ENCODE measurements around the gene ITGA6. TPM values are rescaled to one million over a fixed set of nuclear protein-coding genes. Genes with fewer than 3 reads are reported as not detected.

The ITGA6 gene
- total RNA-seq, 3 donors from 2014 or later, result 4.2 to 7.0 (median 5.8) TPM

DNA sequence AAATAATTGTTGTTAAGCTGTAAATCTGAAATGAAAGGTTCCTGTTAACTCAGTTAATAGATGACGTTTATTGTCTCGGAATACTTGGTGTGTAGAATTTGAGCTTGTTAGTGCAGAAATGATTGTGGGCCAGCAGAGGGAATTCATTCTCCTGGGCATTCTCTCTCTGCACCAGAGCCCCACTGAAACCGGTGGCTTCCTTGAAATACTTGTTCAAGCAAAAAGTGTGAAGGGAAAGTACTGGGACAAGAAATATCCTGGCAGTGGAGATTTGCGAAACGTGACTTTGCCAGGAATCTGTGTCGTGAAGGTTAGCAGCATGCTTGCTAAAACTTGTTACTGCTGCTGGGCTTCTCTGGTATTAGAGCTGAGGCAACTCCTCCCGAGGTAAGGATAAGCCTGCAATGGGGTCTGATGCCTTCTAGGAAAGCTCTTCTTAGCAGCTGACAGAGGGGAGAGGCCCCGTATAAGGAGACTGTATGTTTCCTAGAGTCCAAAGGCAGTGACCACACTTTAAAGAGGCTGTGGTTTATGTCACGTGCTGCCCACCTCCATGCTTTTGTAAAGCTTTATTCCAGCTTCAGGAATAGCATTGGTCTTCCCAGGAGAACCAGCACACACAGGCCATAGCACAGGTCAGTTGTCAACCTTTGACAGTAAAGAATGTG, 2.0 kb downstream of the ITGA6 start:
- Mint-ChIP-seq H3K4me1 (ENCODE audit: low read depth) (peaks cover 72% of the 10 kb centered on the region), H3K9me3 (no peaks in the 10 kb centered on the region), H3K4me3 (peak overlapping the region; percentile 85), H3K36me3 (ENCODE audit: insufficient read depth) (no peaks in the 10 kb centered on the region), H3K27me3 (ENCODE audit: low read depth) (no peaks in the 10 kb centered on the region)
- ATAC-seq (no peak), DNase-seq (no peak)

DNA sequence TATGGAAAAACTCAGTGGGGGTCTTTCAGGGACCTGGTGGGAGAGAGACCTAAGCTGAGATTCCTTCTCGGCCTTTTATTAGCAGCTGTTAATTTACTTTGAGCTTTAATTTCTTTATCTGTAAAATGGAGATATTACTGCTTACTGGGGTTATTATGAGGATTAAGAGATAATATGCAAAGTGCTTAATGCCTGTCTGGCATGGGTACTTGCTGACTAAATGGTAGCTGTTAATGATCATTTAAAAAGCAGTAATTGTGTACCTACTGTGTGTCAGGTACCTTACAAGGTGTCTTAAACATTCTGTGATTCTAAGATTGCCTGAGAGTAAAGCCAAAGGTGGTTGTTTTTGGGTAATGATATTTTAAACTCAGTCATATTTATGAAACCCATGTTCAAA, 2.6 kb downstream of the ITGA6 start:
- H3K4me1 Mint-ChIP-seq (ENCODE audit: low read depth), result peaks cover 78% of the 10 kb centered on the region
- ATAC-seq (no peak), DNase-seq (no peak)
- H3K36me3 Mint-ChIP-seq (ENCODE audit: insufficient read depth), result no peaks in the 10 kb centered on the region
- H3K27me3 Mint-ChIP-seq (ENCODE audit: low read depth), result no peaks in the 10 kb centered on the region
- H3K9me3 Mint-ChIP-seq, result no peaks in the 10 kb centered on the region
- peak overlapping the region; percentile 49 for H3K4me3 Mint-ChIP-seq

DNA sequence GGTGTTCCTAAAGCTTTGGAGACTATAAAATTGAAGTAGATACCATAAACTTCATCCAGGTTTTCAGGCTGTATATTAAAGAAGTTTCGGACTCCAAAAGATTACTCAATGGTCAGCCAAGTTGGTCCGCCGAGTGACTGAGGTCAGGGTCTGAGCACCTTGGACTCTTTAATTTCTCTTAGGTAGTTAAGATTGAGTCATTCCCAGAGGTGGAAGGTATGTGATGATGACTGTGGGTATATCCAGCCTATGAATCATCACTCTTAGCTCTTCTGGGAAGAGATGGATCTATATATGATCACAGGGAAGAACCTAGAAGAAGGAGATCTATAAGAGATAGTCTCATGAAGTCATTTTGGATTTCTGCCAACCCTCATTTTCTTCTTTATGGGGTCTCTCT, 3.3 kb downstream of the ITGA6 start:
- ATAC-seq, result no peak
- no peaks in the 10 kb centered on the region for H3K27me3 Mint-ChIP-seq (ENCODE audit: low read depth)
- no peak for DNase-seq
- no peaks in the 10 kb centered on the region for H3K36me3 Mint-ChIP-seq (ENCODE audit: insufficient read depth)
- no peaks in the 10 kb centered on the region for H3K9me3 Mint-ChIP-seq
- no peak overlapping the region for H3K4me3 Mint-ChIP-seq
- H3K4me1 Mint-ChIP-seq (ENCODE audit: low read depth), result peaks cover 76% of the 10 kb centered on the region

DNA sequence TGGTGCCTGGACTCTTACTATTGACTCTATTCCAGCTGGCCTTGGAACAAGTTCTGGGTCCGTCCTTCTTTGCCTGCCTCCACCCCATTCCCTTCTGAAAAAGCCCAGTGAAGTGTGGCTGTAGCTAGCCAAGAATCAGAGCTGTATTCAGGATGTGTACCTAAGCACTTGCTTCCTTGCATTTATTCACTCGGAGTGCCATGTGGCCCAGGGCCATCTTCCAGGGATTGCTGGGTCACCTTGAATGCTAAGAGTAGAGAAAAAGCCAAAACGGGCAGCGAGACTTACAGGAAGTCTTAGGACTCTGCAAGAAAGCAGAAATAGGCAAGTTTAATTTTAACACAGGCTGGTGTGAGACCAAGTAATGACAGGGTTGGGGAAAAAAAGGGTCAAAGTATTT, 4.1 kb downstream of the ITGA6 start:
- no peak for ATAC-seq
- H3K27me3 Mint-ChIP-seq (ENCODE audit: low read depth), result no peaks in the 10 kb centered on the region
- H3K4me3 Mint-ChIP-seq, result no peak overlapping the region
- H3K36me3 Mint-ChIP-seq (ENCODE audit: insufficient read depth), result no peaks in the 10 kb centered on the region
- H3K9me3 Mint-ChIP-seq, result no peaks in the 10 kb centered on the region
- H3K4me1 Mint-ChIP-seq (ENCODE audit: low read depth), result peaks cover 74% of the 10 kb centered on the region
- DNase-seq, result no peak

DNA sequence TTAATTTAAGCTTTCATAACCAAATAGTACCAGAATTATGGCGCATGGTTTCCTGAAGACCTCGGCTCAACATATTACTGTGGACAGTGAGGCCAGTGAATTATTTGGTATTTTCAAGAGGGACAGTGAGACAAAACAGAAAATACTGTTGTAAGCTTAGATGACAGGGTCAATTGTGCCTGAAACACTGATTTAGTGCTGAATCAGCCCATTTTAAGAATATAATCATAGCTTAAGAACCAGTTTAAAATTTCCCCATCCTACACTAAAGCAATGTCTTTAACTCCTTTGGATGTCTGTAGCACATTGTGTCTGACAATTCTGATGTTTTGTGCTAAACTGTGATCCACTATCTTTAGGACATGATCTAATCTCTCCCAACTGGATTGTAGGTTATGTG, 4.6 kb downstream of the ITGA6 start:
- no peak overlapping the region for H3K4me3 Mint-ChIP-seq
- no peaks in the 10 kb centered on the region for H3K36me3 Mint-ChIP-seq (ENCODE audit: insufficient read depth)
- H3K9me3 Mint-ChIP-seq, result no peaks in the 10 kb centered on the region
- H3K4me1 Mint-ChIP-seq (ENCODE audit: low read depth), result peaks cover 70% of the 10 kb centered on the region
- no peak for DNase-seq
- ATAC-seq, result no peak
- no peaks in the 10 kb centered on the region for H3K27me3 Mint-ChIP-seq (ENCODE audit: low read depth)

DNA sequence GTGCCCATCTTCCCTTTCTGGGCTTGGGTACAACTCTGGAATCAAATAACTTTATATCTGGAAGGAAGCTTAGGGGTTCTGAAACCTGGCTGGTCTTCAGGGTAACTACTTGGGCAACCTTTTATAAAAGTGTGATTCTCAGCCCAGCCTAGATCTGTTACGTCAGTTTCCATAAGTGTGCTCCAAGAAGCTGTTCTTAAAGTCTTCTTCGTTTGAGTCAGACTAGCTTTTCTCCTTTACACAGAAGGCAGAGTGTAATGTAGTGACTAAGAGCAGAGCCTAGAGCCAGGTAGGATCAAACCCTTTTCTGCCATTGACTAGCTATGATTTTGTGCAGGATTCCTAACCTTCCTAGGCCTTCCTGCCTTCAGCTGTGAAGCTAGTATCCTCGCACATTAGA, 5.8 kb downstream of the ITGA6 start:
- H3K9me3 Mint-ChIP-seq, result no peaks in the 10 kb centered on the region
- peaks cover 69% of the 10 kb centered on the region for H3K4me1 Mint-ChIP-seq (ENCODE audit: low read depth)
- ATAC-seq, result peak in 1 of 2 donors; percentile 14
- no peak overlapping the region for H3K4me3 Mint-ChIP-seq
- H3K36me3 Mint-ChIP-seq (ENCODE audit: insufficient read depth), result no peaks in the 10 kb centered on the region
- no peaks in the 10 kb centered on the region for H3K27me3 Mint-ChIP-seq (ENCODE audit: low read depth)
- no peak for DNase-seq

DNA sequence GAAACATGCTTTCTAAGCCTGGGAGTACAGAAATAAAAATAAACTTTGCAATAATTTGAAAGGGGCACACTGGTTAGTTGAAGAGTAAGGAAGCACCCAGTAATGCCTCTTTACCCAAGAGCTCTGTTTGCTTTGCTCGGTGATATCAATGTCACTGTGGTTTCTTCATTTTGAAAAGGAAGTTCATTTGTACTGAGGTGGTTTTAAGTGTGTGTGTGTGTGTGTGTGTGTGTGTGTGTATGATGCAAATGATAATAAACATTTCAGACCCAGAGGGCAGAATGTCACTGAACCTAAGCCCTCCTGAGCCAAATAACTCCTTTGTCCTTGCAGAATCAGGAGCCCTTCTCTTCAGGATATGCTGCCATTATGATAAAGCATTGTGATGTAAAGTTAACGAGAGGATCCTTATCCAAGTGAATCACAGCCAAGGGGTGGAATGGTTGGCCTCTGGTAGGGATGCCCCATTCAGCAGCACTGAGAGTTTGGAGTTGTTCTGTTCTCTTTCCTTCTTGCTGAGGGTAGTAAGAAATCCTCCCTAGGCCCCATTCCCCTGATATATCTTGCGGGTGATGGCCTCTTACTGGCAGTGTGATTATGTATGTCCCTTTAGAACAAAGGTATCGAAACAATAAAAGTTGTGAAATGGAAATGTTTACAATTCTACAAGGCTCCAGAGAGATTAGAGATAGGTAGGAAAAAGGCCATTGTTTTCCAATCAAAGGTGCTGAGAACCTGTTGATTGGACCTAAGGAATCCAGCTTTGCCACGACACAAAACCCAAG, 7.6 kb downstream of the ITGA6 start:
- peak overlapping the region; percentile 5 for H3K4me3 Mint-ChIP-seq
- no peak for DNase-seq
- peaks cover 54% of the 10 kb centered on the region for H3K4me1 Mint-ChIP-seq (ENCODE audit: low read depth)

DNA sequence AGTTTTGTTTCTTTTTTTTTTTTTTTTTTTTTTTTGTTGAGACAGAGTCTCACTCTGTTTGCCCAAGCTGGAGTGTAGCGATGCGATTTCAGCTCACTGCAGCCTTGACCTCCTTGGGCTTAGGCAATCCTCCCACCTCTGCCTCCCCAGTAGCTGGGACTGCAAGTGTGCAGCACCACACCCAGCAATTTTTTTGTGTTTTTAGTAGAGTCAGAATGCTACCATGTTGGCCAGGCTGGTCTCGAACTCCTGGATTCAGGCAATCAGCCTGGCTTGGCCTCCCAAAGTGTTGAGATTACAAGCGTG, 8.2 kb downstream of the ITGA6 start:
- ATAC-seq (no peak), DNase-seq (no peak)
- H3K4me1 Mint-ChIP-seq (ENCODE audit: low read depth), result peaks cover 50% of the 10 kb centered on the region
- no peaks in the 10 kb centered on the region for H3K9me3 Mint-ChIP-seq
- no peaks in the 10 kb centered on the region for H3K36me3 Mint-ChIP-seq (ENCODE audit: insufficient read depth)
- no peaks in the 10 kb centered on the region for H3K27me3 Mint-ChIP-seq (ENCODE audit: low read depth)
- no peak overlapping the region for H3K4me3 Mint-ChIP-seq

More for the DNA sequence above, 7.6 kb downstream of the ITGA6 start:
- H3K27me3 Mint-ChIP-seq (ENCODE audit: low read depth), result no peaks in the 10 kb centered on the region
- no peaks in the 10 kb centered on the region for H3K9me3 Mint-ChIP-seq
- H3K36me3 Mint-ChIP-seq (ENCODE audit: insufficient read depth), result no peaks in the 10 kb centered on the region
- no peak for ATAC-seq

DNA sequence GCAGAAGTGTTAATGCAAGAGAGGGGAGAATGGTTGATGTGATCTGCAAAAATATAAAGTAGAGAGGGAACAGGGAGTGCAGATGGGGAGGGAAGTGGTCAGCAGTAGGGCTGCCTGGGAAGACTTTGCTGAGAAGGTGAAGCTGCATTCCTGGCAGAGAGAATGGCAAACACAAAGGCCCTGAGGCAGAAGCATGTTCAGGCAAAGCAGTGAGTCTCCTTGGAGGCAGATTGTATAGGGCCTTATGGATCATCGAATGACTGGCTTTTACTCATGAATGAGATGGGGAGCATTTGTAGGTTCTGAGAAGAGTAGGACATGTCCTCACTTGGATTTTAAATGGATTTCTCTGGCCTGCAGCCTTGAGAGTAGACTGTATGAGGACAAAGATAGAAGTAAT, 9.5 kb downstream of the ITGA6 start:
- Mint-ChIP-seq H3K4me1 (ENCODE audit: low read depth) (peaks cover 49% of the 10 kb centered on the region), H3K36me3 (ENCODE audit: insufficient read depth) (no peaks in the 10 kb centered on the region), H3K27me3 (ENCODE audit: low read depth) (no peaks in the 10 kb centered on the region), H3K4me3 (no peak overlapping the region), H3K9me3 (no peaks in the 10 kb centered on the region)
- no peak for ATAC-seq
- no peak for DNase-seq

DNA sequence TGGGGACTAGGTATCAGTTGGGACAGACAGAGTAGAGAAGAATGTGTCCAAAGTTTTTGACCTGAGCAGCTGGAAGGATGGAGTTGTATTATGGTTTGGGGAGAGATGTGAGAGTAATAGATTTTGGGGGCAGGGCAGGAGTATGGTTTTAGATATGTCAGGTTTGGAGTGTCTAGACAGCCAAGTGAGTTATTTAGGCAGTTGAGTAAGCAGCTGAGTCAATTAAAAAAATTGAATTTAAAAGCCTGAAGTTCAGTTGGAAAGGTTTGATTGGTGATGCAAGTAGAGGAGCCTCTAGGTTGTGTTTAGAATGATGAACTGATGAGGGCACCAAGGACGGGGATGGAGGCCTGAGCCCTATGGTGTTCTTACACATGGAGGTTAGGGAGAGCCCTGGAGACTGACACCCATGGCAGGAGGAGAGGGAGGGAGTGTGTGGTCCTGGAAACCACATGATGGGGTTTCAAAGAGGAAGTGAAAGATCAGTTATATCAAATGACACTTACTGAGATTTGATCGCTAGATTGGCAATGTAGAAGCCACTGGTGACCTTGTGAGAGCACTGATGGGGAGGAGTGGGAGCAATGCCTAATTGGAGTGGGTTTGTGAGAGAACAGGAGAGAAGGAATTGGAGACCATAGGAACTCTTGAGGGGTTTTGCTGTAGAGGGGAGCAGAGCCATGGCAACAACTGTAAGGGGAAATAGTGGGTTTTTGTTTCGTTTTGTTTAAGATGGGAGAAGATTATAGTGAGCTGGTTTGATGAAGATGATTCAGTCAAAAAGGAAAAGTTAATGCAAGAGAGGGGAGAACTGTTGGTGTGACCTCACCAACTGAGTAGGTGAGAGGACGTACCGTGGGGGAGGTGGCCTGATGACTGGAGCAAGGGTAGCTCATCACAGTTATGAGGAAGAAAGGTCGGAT, 10.3 kb downstream of the ITGA6 start:
- Mint-ChIP-seq H3K4me3 (no peak overlapping the region), H3K4me1 (ENCODE audit: low read depth) (peaks cover 49% of the 10 kb centered on the region), H3K27me3 (ENCODE audit: low read depth) (no peaks in the 10 kb centered on the region), H3K36me3 (ENCODE audit: insufficient read depth) (no peaks in the 10 kb centered on the region), H3K9me3 (no peaks in the 10 kb centered on the region)
- peak; percentile 81 to 83 for ATAC-seq
- peak; percentile 57 for DNase-seq

DNA sequence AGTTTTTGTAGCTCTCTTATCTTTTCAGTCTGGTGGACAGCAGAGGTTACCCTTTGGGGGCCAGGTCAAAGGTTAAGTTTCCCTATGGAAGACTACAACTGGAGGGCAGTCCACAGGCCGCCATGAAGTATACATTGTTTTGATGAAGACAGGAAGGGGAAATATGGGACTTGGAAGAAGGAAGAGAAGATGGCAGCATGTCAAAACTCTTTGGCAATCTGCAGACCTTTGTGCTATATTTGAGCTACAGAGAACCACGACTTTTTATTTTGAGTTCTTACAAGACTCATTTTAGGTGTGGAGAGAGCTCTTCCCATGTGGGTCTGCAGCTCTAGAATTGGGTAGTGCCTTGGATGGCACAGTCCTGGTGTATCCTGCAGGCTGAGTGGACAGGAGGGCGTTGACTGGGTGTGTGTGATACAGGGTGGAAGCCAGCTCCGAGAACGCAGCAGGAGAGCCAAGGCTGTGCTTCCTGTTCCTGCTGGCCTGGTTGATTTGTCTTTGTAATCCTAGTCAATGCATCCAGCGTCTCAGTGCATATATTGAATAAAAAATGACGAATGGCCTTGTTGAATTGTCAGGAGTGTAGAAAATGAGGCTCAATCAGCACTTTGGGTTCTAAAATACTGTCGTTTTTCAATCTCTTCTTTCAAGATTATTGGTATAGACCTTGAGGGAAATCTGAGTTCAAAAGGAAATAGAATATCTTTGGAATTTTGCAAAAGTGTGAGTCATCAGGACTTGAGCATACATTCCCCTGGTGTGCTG, 11.5 kb downstream of the ITGA6 start:
- Mint-ChIP-seq H3K36me3 (ENCODE audit: insufficient read depth) (no peaks in the 10 kb centered on the region), H3K4me3 (peak overlapping the region; percentile 37), H3K27me3 (ENCODE audit: low read depth) (no peaks in the 10 kb centered on the region), H3K9me3 (no peaks in the 10 kb centered on the region), H3K4me1 (ENCODE audit: low read depth) (peaks cover 47% of the 10 kb centered on the region)
- DNase-seq (no peak), ATAC-seq (no peak)

DNA sequence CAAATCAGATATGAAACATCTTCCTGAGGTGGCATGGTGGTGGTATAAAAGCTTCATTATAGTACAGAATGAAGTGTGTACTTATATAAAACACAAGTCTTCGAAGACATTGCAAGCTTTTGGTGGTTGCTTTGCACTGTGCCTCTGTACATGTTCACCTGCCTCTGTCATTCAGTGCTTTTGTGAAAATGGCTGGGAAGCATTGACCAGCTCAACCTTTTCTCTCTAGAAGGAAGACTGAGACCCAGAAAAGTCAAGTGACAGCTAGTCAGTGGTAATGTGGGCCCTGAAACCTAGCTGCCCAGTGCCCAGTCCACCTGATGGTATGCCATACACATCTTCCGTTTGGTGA, 12.1 kb downstream of the ITGA6 start:
- Mint-ChIP-seq H3K36me3 (ENCODE audit: insufficient read depth) (peaks cover 2% of the 10 kb centered on the region), H3K4me1 (ENCODE audit: low read depth) (peaks cover 45% of the 10 kb centered on the region), H3K27me3 (ENCODE audit: low read depth) (no peaks in the 10 kb centered on the region), H3K9me3 (no peaks in the 10 kb centered on the region), H3K4me3 (no peak overlapping the region)
- ATAC-seq (no peak), DNase-seq (no peak)

DNA sequence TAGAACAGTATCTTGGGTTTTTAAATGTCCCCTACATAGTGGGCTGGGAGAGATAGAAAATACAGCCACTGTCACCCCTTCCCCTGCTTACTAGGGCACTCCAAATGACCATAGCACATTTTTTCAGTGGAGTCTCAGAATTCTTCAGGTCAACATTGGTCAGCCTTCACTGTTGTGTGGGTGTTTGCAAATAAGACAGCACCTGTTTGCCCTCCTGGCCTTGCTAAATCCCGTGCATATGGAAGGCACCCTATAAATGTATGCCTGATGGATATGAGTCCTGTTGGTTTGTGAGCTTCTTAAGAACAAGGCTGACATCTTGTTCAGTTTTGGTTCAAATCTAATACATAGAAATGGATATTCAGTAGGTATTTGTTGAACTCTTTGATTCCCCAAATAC, 12.5 kb downstream of the ITGA6 start:
- Mint-ChIP-seq H3K9me3 (no peaks in the 10 kb centered on the region), H3K36me3 (ENCODE audit: insufficient read depth) (peaks cover 2% of the 10 kb centered on the region), H3K27me3 (ENCODE audit: low read depth) (no peaks in the 10 kb centered on the region), H3K4me3 (no peak overlapping the region), H3K4me1 (ENCODE audit: low read depth) (peaks cover 40% of the 10 kb centered on the region)
- ATAC-seq, result no peak
- DNase-seq, result no peak

DNA sequence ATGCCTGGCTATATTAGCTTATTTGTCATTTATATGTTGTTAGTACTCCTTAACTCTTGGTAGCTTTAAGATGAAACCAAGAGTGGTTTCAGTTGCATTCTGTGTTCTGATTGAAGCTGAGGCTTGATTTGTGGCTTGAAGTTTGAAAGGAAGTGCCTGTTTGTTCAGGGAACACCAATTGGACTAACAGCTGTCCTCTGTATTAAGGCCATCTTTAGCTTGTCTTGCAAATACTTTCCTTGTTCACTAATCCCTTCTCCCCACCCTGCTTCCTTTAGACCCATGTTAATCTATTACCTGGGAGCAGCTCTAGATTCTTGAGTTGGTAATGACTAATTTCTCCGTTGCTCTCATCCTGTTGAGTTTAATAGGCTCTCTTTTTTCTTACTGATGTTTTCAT, 13.4 kb downstream of the ITGA6 start:
- Mint-ChIP-seq H3K4me1 (ENCODE audit: low read depth) (peaks cover 39% of the 10 kb centered on the region), H3K36me3 (ENCODE audit: insufficient read depth) (peaks cover 2% of the 10 kb centered on the region), H3K4me3 (peak overlapping the region; percentile 32), H3K9me3 (no peaks in the 10 kb centered on the region), H3K27me3 (ENCODE audit: low read depth) (no peaks in the 10 kb centered on the region)
- ATAC-seq, result no peak
- DNase-seq, result no peak
